T1000 (cell line): ENCODE results near the gene PRPS1L1.

Source experiments
- DNase-seq: peaks from one replicate; lab custom pipeline; 2025; ENCODE audit warnings: mixed read lengths; lab: John Stamatoyannopoulos, UW

The PRPS1L1 gene

GRCh38 chr7:18013936-18014335 is 13.7 kb downstream of the PRPS1L1 start:
- peak; percentile 43 for DNase-seq

- no peak for DNase-seq
Measured at GRCh38 chr7:18004372-18004771, 23.3 kb downstream of the PRPS1L1 start.

GRCh38 chr7:18003286-18003994 is 24.2 kb downstream of the PRPS1L1 start:
- no peak for DNase-seq

GRCh38 chr7:17998692-17999091 is 29.0 kb downstream of the PRPS1L1 start:
- no peak for DNase-seq

- no peak for DNase-seq
Measured at GRCh38 chr7:17996442-17997223, 31.0 kb downstream of the PRPS1L1 start.

- no peak for DNase-seq
Measured at GRCh38 chr7:17996040-17996439, 31.6 kb downstream of the PRPS1L1 start.

- no peak for DNase-seq
Measured at GRCh38 chr7:17994079-17994850, 33.4 kb downstream of the PRPS1L1 start.

- DNase-seq, result no peak
Measured at GRCh38 chr7:17991866-17992648, 35.6 kb downstream of the PRPS1L1 start.

GRCh38 chr7:17990761-17991160 is 36.9 kb downstream of the PRPS1L1 start:
- DNase-seq, result no peak

- DNase-seq, result no peak
Measured at GRCh38 chr7:17989546-17989945, 38.1 kb downstream of the PRPS1L1 start.

- DNase-seq, result no peak
Measured at GRCh38 chr7:17988858-17989257, 38.8 kb downstream of the PRPS1L1 start.

- DNase-seq, result no peak
Measured at GRCh38 chr7:17988141-17988540, 39.5 kb downstream of the PRPS1L1 start.

- DNase-seq, result no peak
Measured at GRCh38 chr7:17986851-17987250, 40.8 kb downstream of the PRPS1L1 start.

GRCh38 chr7:17985473-17986239 is 42.0 kb downstream of the PRPS1L1 start:
- no peak for DNase-seq

GRCh38 chr7:17984288-17984687 is 43.4 kb downstream of the PRPS1L1 start:
- no peak for DNase-seq

- DNase-seq, result no peak
Measured at GRCh38 chr7:17983221-17984062, 44.2 kb downstream of the PRPS1L1 start.

GRCh38 chr7:17976952-17977351 is 50.7 kb downstream of the PRPS1L1 start:
- no peak for DNase-seq
